ENCODE results near the gene SIDT1.

GRCh38 chr3:113615976-113616375 is 83.6 kb downstream of the SIDT1 start:
- TF ChIP-seq POLR2A (IDR thresholded peaks at IDR 0.05; ENCODE audit: low read depth, low read length): no peak
- no peak for TF ChIP-seq POLR2AphosphoS5 (IDR thresholded peaks at IDR 0.05; ENCODE audit: low read depth, low read length)
- TF ChIP-seq TAF1 (IDR thresholded peaks at IDR 0.05; ENCODE audit: borderline replicate concordance, low read depth, low read length): no peak
